ENCODE measurements around the gene VMAC. TPM values are rescaled to one million over a fixed set of nuclear protein-coding genes. Genes with fewer than 3 reads are reported as not detected.

VMAC gene
- total and polyA plus RNA-seq, 2 of the 13 experiments (the other 11 are each of a cell fraction or from before 2014, with no cell fraction given), result 2.4 TPM

DNA sequence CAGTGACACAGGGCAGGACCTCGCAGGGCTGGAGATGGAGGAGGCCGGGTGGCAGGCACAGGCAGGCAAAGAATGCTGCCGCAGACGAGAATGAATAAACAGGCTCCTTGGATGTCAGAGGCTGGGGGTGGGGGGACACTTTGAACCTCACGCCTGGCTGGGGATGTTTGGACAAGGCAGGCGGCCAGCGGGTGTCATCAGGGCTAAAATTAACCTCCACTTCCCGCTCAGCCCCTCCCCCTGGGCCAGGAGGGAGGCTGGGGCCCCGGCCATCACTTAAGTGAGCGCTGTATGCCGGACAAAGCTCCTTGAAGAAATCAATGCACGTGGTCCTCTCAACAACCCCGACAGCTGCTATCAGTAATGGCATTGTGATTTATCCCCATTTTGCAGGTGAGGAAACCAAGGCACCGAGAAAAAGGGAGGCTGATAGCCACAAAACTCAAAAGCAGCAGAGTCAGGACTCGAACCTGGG is 24.0 kb upstream of the VMAC start (continued):
- TF ChIP-seq, protein P1, sequence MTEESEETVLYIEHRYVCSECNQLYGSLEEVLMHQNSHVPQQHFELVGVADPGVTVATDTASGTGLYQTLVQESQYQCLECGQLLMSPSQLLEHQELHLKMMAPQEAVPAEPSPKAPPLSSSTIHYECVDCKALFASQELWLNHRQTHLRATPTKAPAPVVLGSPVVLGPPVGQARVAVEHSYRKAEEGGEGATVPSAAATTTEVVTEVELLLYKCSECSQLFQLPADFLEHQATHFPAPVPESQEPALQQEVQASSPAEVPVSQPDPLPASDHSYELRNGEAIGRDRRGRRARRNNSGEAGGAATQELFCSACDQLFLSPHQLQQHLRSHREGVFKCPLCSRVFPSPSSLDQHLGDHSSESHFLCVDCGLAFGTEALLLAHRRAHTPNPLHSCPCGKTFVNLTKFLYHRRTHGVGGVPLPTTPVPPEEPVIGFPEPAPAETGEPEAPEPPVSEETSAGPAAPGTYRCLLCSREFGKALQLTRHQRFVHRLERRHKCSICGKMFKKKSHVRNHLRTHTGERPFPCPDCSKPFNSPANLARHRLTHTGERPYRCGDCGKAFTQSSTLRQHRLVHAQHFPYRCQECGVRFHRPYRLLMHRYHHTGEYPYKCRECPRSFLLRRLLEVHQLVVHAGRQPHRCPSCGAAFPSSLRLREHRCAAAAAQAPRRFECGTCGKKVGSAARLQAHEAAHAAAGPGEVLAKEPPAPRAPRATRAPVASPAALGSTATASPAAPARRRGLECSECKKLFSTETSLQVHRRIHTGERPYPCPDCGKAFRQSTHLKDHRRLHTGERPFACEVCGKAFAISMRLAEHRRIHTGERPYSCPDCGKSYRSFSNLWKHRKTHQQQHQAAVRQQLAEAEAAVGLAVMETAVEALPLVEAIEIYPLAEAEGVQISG (CRISPR knock-in tag; IDR thresholded peaks at IDR 0.05), result no peak; the same call in 1 of the 2 replicates
- TF ChIP-seq, protein P2, sequence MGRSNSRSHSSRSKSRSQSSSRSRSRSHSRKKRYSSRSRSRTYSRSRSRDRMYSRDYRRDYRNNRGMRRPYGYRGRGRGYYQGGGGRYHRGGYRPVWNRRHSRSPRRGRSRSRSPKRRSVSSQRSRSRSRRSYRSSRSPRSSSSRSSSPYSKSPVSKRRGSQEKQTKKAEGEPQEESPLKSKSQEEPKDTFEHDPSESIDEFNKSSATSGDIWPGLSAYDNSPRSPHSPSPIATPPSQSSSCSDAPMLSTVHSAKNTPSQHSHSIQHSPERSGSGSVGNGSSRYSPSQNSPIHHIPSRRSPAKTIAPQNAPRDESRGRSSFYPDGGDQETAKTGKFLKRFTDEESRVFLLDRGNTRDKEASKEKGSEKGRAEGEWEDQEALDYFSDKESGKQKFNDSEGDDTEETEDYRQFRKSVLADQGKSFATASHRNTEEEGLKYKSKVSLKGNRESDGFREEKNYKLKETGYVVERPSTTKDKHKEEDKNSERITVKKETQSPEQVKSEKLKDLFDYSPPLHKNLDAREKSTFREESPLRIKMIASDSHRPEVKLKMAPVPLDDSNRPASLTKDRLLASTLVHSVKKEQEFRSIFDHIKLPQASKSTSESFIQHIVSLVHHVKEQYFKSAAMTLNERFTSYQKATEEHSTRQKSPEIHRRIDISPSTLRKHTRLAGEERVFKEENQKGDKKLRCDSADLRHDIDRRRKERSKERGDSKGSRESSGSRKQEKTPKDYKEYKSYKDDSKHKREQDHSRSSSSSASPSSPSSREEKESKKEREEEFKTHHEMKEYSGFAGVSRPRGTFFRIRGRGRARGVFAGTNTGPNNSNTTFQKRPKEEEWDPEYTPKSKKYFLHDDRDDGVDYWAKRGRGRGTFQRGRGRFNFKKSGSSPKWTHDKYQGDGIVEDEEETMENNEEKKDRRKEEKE (IDR thresholded peaks at IDR 0.05), result no peak
- TF ChIP-seq MBNL3 (CRISPR knock-in tag; conservative IDR thresholded peaks at IDR 0.05) (no peak), TAF1 (CRISPR knock-in tag; IDR thresholded peaks at IDR 0.05) (no peak), GABPA (IDR thresholded peaks at IDR 0.05; ENCODE audit: low read depth, low read length) (no peak), GABPA (CRISPR knock-in tag; IDR thresholded peaks at IDR 0.05; ENCODE audit: low read depth) (no peak; the same call in 1 of the 2 replicates), ZBTB7B (CRISPR knock-in tag; IDR thresholded peaks at IDR 0.05) (peak; percentile 39; the same call in 1 of the 2 replicates), SP140L (CRISPR knock-in tag; IDR thresholded peaks at IDR 0.05; ENCODE audit: borderline replicate concordance) (0 out of 2 replicates have a peak, but pooled peaks have one; percentile 41), ATAD3A (CRISPR knock-in tag; IDR thresholded peaks at IDR 0.05) (no peak), MATR3 (CRISPR knock-in tag; IDR thresholded peaks at IDR 0.05) (no peak), ZNF746 (CRISPR knock-in tag; IDR thresholded peaks at IDR 0.05) (peak; percentile 47; the same call in 1 of the 2 replicates), DNMT1 (CRISPR knock-in tag; IDR thresholded peaks at IDR 0.05) (no peak)
- TF ChIP-seq, protein P3, sequence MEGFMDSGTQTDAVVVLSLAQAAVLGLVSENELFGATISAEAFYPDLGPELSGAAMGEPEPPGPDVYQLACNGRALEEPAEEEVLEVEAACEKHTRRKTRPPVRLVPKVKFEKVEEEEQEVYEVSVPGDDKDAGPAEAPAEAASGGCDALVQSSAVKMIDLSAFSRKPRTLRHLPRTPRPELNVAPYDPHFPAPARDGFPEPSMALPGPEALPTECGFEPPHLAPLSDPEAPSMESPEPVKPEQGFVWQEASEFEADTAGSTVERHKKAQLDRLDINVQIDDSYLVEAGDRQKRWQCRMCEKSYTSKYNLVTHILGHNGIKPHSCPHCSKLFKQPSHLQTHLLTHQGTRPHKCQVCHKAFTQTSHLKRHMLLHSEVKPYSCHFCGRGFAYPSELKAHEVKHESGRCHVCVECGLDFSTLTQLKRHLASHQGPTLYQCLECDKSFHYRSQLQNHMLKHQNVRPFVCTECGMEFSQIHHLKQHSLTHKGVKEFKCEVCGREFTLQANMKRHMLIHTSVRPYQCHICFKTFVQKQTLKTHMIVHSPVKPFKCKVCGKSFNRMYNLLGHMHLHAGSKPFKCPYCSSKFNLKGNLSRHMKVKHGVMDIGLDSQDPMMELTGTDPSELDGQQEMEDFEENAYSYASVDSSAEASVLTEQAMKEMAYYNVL (CRISPR knock-in tag; IDR thresholded peaks at IDR 0.05; ENCODE audit: borderline replicate concordance), result peak; percentile 79; the same call in 1 of the 2 replicates
- TF ChIP-seq, protein P4, sequence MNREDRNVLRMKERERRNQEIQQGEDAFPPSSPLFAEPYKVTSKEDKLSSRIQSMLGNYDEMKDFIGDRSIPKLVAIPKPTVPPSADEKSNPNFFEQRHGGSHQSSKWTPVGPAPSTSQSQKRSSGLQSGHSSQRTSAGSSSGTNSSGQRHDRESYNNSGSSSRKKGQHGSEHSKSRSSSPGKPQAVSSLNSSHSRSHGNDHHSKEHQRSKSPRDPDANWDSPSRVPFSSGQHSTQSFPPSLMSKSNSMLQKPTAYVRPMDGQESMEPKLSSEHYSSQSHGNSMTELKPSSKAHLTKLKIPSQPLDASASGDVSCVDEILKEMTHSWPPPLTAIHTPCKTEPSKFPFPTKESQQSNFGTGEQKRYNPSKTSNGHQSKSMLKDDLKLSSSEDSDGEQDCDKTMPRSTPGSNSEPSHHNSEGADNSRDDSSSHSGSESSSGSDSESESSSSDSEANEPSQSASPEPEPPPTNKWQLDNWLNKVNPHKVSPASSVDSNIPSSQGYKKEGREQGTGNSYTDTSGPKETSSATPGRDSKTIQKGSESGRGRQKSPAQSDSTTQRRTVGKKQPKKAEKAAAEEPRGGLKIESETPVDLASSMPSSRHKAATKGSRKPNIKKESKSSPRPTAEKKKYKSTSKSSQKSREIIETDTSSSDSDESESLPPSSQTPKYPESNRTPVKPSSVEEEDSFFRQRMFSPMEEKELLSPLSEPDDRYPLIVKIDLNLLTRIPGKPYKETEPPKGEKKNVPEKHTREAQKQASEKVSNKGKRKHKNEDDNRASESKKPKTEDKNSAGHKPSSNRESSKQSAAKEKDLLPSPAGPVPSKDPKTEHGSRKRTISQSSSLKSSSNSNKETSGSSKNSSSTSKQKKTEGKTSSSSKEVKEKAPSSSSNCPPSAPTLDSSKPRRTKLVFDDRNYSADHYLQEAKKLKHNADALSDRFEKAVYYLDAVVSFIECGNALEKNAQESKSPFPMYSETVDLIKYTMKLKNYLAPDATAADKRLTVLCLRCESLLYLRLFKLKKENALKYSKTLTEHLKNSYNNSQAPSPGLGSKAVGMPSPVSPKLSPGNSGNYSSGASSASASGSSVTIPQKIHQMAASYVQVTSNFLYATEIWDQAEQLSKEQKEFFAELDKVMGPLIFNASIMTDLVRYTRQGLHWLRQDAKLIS (CRISPR knock-in tag; IDR thresholded peaks at IDR 0.05), result no peak
